Activated CD4-positive, alpha-beta T cell treated with anti-CD3 and anti-CD28 coated beads for 4 hours (primary cell): ENCODE measurements around the gene G6PC3.
A peak's percentile ranks its signal among the peaks of the same experiment; 100 is the strongest.
"Not testable (repeated sequence)": the region's sequence is repeated elsewhere in the genome, so short reads cannot be mapped to it uniquely, and the experiment has no call there.

Experiments used
- DNase-seq, 2 donors: peaks; one replicate each; pipeline ENCODE4 v3.0.0-alpha.2; 2020

Gene G6PC3

GRCh38 chr17:44070455-44071197, at the start of gene G6PC3:
Gene G6PC3 (plus strand): TSS chr17:44070735. CDS start chr17:44070966, 231 bp downstream.
- DNase-seq = peak; percentile 59 to 74

- not testable (repeated sequence) for DNase-seq
Observed at GRCh38 chr17:44021227-44021626, 49.3 kb upstream of the G6PC3 start.

GRCh38 chr17:44022246-44022645, 48.3 kb upstream of the G6PC3 start:
- DNase-seq = no peak

- no peak for DNase-seq
Observed at GRCh38 chr17:44023545-44024270, 46.8 kb upstream of the G6PC3 start.

GRCh38 chr17:44024271-44024663, 46.3 kb upstream of the G6PC3 start:
- no peak for DNase-seq

GRCh38 chr17:44024853-44025252, 45.7 kb upstream of the G6PC3 start:
- no peak for DNase-seq

GRCh38 chr17:44029736-44030135, 40.8 kb upstream of the G6PC3 start:
- no peak for DNase-seq

- no peak for DNase-seq
Observed at GRCh38 chr17:44030482-44030881, 40.1 kb upstream of the G6PC3 start.

GRCh38 chr17:44033861-44034408, 36.6 kb upstream of the G6PC3 start:
- DNase-seq = no peak

- not testable (repeated sequence) for DNase-seq
Observed at GRCh38 chr17:44034688-44035087, 35.8 kb upstream of the G6PC3 start.

- DNase-seq = no peak
Observed at GRCh38 chr17:44037471-44037870, 33.1 kb upstream of the G6PC3 start.

- no peak for DNase-seq
Observed at GRCh38 chr17:44038604-44039011, 31.9 kb upstream of the G6PC3 start.

- no peak for DNase-seq
Observed at GRCh38 chr17:44039829-44040635, 30.5 kb upstream of the G6PC3 start.

- no peak for DNase-seq
Observed at GRCh38 chr17:44043272-44043696, 27.3 kb upstream of the G6PC3 start.

GRCh38 chr17:44044071-44044470, 26.5 kb upstream of the G6PC3 start:
- no peak for DNase-seq

GRCh38 chr17:44045486-44045885, 25.0 kb upstream of the G6PC3 start:
- DNase-seq = no peak

- not testable (repeated sequence) for DNase-seq
Observed at GRCh38 chr17:44046893-44047292, 23.6 kb upstream of the G6PC3 start.

- DNase-seq = no peak
Observed at GRCh38 chr17:44049294-44050060, 21.1 kb upstream of the G6PC3 start.

GRCh38 chr17:44053125-44053872, 17.2 kb upstream of the G6PC3 start:
- DNase-seq = no peak

GRCh38 chr17:44059101-44059892, 11.2 kb upstream of the G6PC3 start:
- no peak for DNase-seq

- no peak for DNase-seq
Observed at GRCh38 chr17:44061446-44061845, 9.1 kb upstream of the G6PC3 start.
